Posterior vena cava (tissue), 2 donors: ENCODE data around the gene TTLL13. TPM values are rescaled to one million over a fixed set of nuclear protein-coding genes. Genes with fewer than 3 reads are reported as not detected.
"Not testable (repeated sequence)": the region's sequence is repeated elsewhere in the genome, so short reads cannot be mapped to it uniquely, and the experiment has no call there.

ENCODE experiments used
- DNase-seq: peaks from one replicate; pipeline ENCODE4 v3.0.0-alpha.2; 2020; ENCODE audit warnings: low spot score
- intact Hi-C, 2 donors: fragments of 100-400 bp; cut with DNase I; formaldehyde crosslinking; loops; one replicate each; pipeline versions ENCODE4 v1.14.1 to v1.14.2; 2022 to 2023
- total RNA-seq, 2 donors: library from RNA; stranded (reverse); fragmentation: NEBNext Ultra II Directional; extraction: Animal tissue kit (Norgen Biotek cat#: 25700); gene quantifications; one replicate each; pipeline ENCODE4 v1.2.1, GENCODE V29; 2021
- donor health status: DM: yes; HTN: yes; CAD: no.
- donor health status: DM: yes; HTN: yes; CAD: no.

Gene TTLL13
- total RNA-seq, 2 donors from 2014 or later: not detected

GRCh38 chr15:90232196-90232595 lies 17.2 kb upstream of the TTLL13 start:
- no peak for DNase-seq
- intact Hi-C loops: loop anchor here in 1 of 2 donors (10.0 kb wide), 1 partner anchor 477 kb away; the partner anchor contains the start of gene MESP1

DNA sequence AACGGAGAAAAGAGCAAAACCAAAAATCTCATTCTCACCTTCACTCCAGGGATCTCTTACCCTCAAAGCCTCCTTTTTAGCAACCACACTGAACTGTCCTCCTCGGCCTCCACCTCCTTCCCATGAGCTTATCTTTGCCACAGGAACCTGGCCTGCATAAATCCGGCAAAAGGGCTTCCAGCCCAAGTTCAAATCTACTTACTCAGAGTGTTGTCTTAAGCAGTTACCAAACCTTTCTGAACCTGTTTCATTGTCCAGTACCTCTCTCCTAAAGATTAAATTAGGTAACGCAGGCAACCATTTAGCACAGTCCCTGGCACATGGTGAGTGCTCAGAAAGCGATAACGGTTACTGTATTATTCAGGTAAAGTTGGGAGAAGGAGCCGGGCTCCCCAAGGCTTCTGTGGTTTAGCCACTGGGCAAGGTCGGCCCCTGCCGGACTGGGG lies 16.4 kb upstream of the TTLL13 start:
- intact Hi-C loops: loop anchor here in 1 of 2 donors (10.0 kb wide), 1 partner anchor 478 kb away; the partner anchor contains the start of gene MESP1
- DNase-seq: no peak

DNA sequence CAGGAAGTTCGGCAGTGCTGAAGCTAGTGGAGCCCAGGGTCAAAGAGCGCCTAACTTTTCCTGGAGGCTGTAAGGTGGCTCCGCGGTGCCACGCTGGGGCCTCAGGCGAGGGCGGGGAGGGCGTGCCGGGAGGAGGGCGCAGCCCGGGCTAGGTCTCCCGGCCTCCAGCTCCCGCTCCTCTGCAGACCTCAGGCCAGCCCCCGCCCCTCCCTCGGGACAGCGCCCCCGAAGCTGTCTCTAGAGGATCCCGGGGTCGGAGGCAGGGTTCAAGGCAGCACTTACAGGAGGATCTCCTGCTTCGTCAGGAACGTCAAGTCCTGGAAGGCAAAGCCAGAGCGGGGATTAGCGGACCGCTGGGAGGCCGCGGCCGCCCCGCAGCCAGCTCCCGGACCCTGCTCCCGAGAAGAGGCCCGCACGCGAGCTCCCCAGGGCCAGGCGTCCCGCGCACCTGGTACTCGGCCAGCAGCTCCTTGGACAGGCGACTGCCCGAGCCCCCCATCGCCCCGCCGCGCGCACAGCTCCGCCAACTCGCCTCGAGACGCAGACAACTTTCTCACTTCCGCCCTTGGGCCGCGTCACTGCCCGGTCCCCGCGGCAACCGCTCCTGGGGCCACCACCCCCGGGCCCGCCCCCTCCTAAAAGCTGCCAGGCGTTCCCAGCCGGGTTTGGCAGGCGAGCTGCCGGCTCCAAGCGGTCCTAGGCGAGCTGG lies 15.8 kb upstream of the TTLL13 start, which contains the start of gene CIB1:
Gene CIB1 (minus strand): TSS at position 555 of the 709 bp plus-strand sequence. CDS start 56 bp downstream, at position 499.
- intact Hi-C loops: loop anchor here in 1 of 2 donors (10.0 kb wide), 1 partner anchor 479 kb away; the partner anchor contains the start of gene MESP1
- DNase-seq: peak; percentile 99

- no peak for DNase-seq
Observed at GRCh38 chr15:90234096-90234988, 15.0 kb upstream of the TTLL13 start, which contains the start of gene GDPGP1. GDPGP1 (plus strand) TSS chr15:90234209; CDS start chr15:90240909, 6,700 bp downstream.

DNA sequence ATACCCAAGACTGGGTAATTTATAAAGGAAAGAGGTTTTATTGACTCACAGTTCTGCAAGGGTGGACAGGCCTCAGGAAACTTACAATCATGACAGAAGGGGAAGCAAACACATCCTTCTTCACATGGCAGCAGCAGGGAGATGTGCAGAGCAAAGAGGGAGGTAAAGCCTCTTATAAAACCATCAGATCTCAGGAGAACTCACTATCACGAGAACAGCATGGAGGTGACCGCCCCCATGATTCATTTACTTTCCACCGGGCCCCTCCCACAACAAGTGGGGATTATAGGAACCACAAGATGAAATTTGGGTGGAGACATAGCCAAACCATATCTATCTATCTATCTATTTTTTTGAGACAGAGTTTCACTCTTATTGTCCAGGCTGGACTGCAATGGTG lies 10.0 kb upstream of the TTLL13 start:
- DNase-seq: no peak

More at GRCh38 chr15:90234096-90234988, 15.0 kb upstream of the TTLL13 start, which contains the start of gene GDPGP1:
- intact Hi-C loops: loop anchor here in 1 of 2 donors (10.0 kb wide), 1 partner anchor 480 kb away; the partner anchor contains the start of gene MESP1

DNA sequence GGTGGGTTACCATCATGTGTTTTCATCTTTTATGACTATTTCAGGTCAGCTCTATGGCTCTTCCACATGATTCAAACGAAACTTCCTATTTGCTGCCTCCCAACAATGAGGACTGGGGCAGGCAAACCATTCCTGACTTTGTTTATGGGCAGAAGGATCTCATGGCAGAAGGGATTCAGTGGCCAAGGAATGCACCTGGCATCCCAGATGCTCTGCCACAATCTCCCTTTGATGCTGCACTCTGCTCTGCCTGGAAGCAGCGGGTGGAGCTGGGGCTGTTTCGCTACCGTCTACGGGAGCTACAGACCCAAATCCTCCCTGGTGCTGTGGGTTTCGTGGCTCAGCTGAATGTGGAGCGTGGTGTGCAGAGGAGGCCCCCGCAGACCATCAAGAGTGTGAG lies 8.5 kb upstream of the TTLL13 start:
- no peak for DNase-seq
- intact Hi-C loops: no loop called here

More for the DNA sequence above, 10.0 kb upstream of the TTLL13 start:
- intact Hi-C loops: loop anchor here in 1 of 2 donors (10.0 kb wide), 1 partner anchor 485 kb away; the partner anchor contains the start of gene MESP1

DNA sequence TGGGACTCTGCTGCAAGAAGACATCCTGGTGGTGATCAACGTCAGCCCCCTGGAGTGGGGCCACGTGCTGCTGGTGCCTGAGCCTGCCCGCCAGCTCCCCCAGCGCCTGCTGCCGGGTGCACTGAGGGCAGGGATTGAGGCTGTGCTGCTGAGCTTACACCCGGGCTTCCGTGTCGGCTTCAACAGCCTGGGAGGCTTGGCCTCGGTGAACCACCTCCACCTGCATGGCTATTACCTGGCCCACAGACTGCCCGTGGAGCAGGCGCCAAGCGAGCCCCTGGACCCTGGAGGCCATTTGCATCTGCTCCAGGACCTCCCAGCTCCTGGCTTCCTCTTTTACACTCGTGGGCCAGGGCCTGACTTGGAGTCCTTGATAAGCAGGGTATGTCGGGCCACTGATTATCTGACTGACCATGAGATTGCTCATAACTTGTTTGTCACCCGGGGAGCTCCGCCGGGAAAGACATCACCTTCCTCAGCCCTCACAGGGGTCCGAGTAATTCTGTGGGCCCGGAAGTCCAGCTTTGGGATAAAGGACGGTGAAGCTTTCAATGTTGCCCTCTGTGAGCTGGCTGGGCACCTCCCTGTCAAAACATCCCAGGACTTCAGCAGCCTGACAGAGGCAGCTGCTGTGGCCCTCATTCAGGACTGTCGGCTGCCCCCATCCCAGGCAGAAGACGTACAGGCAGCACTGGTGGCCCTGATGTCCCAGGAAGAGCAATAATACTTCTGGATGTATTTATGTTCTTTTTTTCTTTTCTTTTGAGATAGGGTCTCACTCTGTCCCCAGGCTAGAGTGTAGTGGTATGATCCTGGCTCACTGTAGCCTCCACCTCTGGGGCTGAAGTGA lies 7.8 kb upstream of the TTLL13 start:
- no peak for DNase-seq
- intact Hi-C loops: no loop called here

DNA sequence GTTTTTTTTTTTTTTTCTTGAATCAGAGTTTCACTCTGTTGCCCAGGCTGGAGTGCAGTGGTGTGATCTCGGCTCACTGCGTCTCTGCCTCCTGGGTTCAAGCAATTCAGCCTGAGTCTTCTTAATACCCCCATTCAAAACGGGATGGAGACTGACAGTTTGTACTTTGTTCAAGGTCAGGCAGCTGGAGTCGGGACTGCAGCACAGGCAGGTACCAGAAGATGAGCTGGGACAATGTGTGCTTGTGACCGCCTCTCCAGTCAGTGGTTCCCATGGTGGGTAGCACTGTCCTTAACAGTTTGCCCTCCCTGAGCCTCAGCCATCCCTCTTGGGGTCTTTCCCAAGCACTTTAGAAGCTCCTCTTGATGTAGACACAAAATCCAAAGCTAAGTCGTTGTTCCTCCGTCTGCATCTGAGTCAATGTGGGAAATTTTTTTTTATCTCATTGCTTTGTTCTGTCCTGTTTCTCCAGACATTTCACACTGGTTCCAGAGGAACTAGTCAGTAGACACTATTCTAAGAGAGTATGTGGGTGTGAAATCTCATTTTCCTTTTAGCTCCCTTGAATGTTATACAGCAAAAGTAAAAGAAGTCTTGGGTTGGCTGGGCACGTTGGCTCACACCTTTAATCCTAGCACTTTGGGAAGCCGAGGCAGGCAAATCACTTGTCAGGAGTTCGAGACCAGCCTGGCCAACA lies 5.3 kb upstream of the TTLL13 start:
- no peak for DNase-seq

DNA sequence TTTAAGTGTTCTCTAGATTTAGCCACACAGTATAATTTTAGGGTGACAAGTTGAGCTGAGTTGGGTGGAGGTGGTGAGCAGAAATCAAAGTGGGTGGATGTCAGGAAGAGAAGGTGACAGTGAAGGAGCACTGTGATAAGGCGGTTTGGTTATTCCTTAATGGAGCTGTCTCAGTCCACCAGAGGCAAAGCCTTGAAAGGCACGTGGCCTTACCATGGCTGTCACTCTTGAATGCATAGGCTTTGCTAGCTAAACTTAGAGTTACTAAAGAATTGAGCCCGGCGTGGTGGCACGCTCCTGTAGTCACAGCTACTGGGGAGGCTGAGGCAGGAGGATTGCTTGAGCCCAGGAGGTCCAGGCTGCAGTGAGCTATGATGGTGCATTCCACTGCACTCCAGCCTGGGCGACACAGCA lies 560 bp upstream of the TTLL13 start:
- intact Hi-C loops: no loop called here

More for the DNA sequence above, 5.3 kb upstream of the TTLL13 start:
- intact Hi-C loops: no loop called here

GRCh38 chr15:90257776-90258175 lies 8.4 kb downstream of the TTLL13 start:
- intact Hi-C loops: no loop called here
- peak; percentile 24 for DNase-seq

More for the DNA sequence above, 560 bp upstream of the TTLL13 start:
- no peak for DNase-seq

DNA sequence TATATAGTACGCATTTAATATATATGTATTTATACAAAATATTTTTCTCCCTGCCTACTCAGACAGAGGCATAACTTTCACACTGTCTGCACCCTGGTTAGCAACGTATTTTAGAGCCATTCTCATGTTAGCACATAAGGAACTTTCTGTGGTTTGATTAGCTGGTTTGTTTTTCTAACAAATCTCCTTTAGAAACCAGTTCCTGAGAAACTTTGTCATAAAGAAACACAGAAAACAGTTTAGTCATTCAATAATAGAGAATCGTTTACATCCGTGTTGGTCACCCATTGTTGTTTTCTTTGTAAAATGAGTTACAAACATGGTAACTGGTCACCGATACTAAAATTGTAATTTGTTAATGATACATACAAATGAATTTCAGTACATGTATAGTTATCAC lies 10.2 kb downstream of the TTLL13 start:
- no peak for DNase-seq
- intact Hi-C loops: no loop called here

- intact Hi-C loops: not testable (repeated sequence)
Observed at GRCh38 chr15:90260731-90261130, 11.4 kb downstream of the TTLL13 start.

DNA sequence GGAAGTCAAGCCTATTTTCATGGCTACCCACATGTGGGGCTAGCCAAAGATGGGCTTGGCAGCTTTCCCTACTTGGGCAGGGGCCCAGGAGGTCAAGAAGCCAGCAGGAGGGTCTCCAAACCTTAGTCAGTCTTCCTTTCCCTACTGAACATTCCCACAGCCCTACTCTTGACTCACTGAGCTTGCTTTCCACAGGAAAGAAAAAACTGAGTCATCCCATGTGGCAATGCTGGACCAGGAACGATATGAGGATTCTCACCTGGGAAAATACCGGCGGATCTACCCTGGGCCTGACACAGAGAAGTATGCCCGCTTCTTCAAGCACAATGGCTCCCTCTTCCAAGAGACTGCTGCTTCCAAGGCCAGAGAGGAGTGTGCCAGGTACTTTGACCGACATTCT lies 12.5 kb downstream of the TTLL13 start:
- intact Hi-C loops: no loop called here
- peak; percentile 43 for DNase-seq

More at GRCh38 chr15:90260731-90261130, 11.4 kb downstream of the TTLL13 start:
- DNase-seq: not testable (repeated sequence)

DNA sequence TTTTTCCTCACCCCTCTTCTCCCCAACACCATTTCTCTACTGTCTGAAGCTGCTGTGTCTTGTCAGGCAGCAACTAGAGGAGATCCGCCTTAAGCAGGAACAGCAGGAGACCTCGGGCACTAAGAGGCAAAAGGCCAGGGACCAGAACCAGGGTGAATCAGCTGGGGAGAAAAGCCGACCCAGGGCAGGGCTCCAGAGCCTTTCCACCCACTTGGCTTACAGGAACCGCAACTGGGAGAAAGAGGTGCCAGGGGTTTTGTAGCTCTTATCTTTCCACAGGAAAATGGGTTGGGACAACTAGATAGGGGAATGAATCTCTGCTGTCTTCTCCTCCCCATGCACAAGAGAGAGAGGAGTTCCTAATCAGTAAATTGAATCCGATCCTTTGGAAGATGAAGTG lies 13.1 kb downstream of the TTLL13 start:
- DNase-seq: peak; percentile 34
- intact Hi-C loops: no loop called here

DNA sequence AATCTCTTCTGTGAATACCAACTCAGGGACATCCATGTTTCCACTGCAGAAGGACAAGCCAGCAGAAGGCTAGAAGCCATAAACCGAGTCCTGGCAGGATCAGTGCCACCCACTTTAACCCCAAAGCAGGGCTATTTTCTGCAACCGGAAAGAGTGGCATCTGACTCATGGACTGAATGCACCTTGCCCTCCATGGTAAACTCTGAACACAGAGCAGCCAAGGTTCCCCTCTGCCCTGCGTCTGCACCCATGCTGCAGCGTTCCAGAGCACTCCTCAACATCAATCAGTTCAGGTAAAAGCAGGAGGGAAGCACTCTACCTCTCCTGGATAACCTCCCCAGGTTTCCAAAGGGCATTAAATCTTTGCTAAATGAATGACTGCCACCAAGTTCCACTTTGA lies 15.3 kb downstream of the TTLL13 start:
- intact Hi-C loops: no loop called here
- peak; percentile 35 for DNase-seq

DNA sequence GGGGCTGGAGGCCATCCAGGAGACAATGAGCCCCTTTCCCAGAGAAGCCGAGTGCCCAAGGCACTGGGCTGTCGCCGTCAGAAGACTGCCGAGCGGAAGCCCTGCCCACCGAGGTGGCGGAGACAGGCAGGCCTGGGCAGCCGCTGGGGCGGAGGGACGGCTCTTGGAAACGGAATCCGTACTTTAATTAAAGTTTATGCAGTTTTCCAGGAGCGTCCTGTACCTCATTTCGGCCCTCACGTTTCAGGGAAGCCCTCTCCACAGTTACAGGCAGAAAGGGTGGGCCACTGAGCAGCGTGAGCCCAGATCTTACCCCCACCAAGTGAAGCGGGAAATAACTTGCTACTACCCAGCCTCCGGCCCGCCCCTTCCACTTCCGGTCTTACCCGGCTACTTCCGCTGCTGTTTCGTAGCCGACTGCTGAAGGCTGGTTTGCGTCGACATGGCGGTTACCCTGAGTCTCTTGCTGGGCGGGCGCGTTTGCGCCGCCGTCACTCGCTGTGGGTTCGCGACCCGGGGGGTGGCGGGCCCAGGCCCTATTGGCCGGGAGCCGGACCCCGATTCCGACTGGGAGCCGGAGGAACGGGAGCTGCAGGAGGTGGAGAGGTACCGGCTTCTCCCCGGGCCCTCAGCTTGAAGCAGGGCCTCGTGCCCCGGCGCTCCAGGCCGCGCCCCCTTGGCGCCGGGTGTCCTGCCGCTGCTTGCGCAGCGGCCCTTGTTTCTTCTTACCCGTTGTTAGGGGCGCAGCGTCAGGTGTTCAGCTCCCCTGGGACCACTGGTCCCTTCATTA lies 16.1 kb downstream of the TTLL13 start, which contains the start of gene NGRN:
Gene NGRN (plus strand): TSS at position 402 of the 790 bp plus-strand sequence. CDS start 41 bp downstream, at position 443.
- DNase-seq: peak; percentile 98
- intact Hi-C loops: no loop called here

DNA sequence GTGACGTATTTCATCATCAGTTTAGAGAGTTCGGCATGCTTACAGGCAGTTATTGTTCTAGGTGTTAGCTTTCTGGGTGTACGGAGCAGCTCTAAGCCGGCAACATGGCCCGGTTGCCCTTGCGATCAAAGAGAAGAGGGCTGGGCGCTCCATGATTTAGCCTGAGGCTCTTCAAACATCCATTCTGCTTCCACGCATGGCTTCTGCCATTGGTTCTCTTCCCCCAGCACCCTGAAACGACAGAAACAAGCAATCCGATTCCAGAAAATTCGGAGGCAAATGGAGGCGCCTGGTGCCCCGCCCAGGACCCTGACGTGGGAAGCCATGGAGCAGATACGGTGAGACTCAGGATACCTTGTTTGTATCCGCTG lies 16.7 kb downstream of the TTLL13 start:
- intact Hi-C loops: no loop called here
- no peak for DNase-seq
